Measurements from ENCODE around the gene GNG13. TPM values are rescaled to one million over a fixed set of nuclear protein-coding genes. Genes with fewer than 3 reads are reported as not detected.

The GNG13 gene
- total RNA-seq, 4 donors from 2014 or later = not detected

GRCh38 chr16:788399-789126, 12.0 kb downstream of the GNG13 start, which contains the start of gene CHTF18:
CHTF18 (plus strand) TSS chr16:788620; CDS start chr16:788685, 65 bp downstream.
- H3K27me3 ChIP-seq = no peaks in the 10 kb centered on the region
- peak within 1 kb of the TSS in 3 of 4 donors; percentile 33 to 81 (median 81) for H3K27ac ChIP-seq
- TF ChIP-seq EP300 (IDR thresholded peaks at IDR 0.05) (no peak), CTCF (IDR thresholded peaks at IDR 0.05) (no peak), POLR2A (IDR thresholded peaks at IDR 0.05) (no peak)
- DNase-seq (ENCODE audit: low spot score in 2 of 2) = peak; percentile 86 to 90
- H3K36me3 ChIP-seq = peaks cover 0 to 61% (median 0%) of the 10 kb centered on the region in 3 donors
- WGBS, 2 donors = 0 to 1% methylated on average over 13 to 33 of the region's 97 CpGs
- no peaks in the 10 kb centered on the region for H3K9me3 ChIP-seq
- peaks cover 0 to 42% (median 13%) of the 10 kb centered on the region in 4 donors for H3K4me1 ChIP-seq
- peak within 1 kb of the TSS; percentile 81 to 95 (median 89) for H3K4me3 ChIP-seq

GRCh38 chr16:787978-788398, 12.5 kb downstream of the GNG13 start, which contains the start of gene RPUSD1:
RPUSD1 (minus strand) TSS chr16:788381; CDS start chr16:787737, 644 bp downstream.
- peaks cover 0 to 44% (median 13%) of the 10 kb centered on the region in 4 donors for H3K4me1 ChIP-seq

GRCh38 chr16:787321-787966, 13.1 kb downstream of the GNG13 start:
- H3K4me3 ChIP-seq = peak overlapping the region; percentile 81 to 95 (median 86)
- 48% methylated on average over 38 of the region's 47 CpGs for WGBS, 2 donors
- peaks cover 0 to 44% (median 13%) of the 10 kb centered on the region in 4 donors for H3K4me1 ChIP-seq
- peaks cover 0 to 7% of the 10 kb centered on the region in 2 donors for H3K27me3 ChIP-seq
- no peak for TF ChIP-seq EP300 (IDR thresholded peaks at IDR 0.05)
- TF ChIP-seq CTCF (IDR thresholded peaks at IDR 0.05) = no peak
- no peak for TF ChIP-seq POLR2A (IDR thresholded peaks at IDR 0.05)
- DNase-seq (ENCODE audit: low spot score in 2 of 2) = no peak
- peak overlapping the region in 2 of 4 donors; percentile 81 for H3K27ac ChIP-seq
- H3K9me3 ChIP-seq = no peaks in the 10 kb centered on the region
- peaks cover 0 to 50% (median 0%) of the 10 kb centered on the region in 3 donors for H3K36me3 ChIP-seq

More at GRCh38 chr16:787978-788398, 12.5 kb downstream of the GNG13 start, which contains the start of gene RPUSD1:
- WGBS, 2 donors = 0% methylated on average over 6 to 15 of the region's 45 CpGs
- Histone ChIP-seq H3K27me3 (peaks cover 0 to 1% of the 10 kb centered on the region in 2 donors), H3K4me3 (peak within 1 kb of the TSS; percentile 81 to 95 (median 89)), H3K27ac (peak within 1 kb of the TSS in 3 of 4 donors; percentile 33 to 81 (median 81)), H3K9me3 (no peaks in the 10 kb centered on the region), H3K36me3 (peaks cover 0 to 56% (median 0%) of the 10 kb centered on the region in 3 donors)
- TF ChIP-seq EP300 (IDR thresholded peaks at IDR 0.05) (no peak), POLR2A (IDR thresholded peaks at IDR 0.05) (no peak), CTCF (IDR thresholded peaks at IDR 0.05) (no peak)
- DNase-seq (ENCODE audit: low spot score in 2 of 2) = no peak

- 59 to 77% methylated on average over 33 to 49 of the region's 58 CpGs for WGBS, 2 donors
- Histone ChIP-seq H3K27ac (no peak overlapping the region), H3K27me3 (peaks cover 0 to 23% of the 10 kb centered on the region in 2 donors), H3K4me3 (no peak overlapping the region), H3K9me3 (no peaks in the 10 kb centered on the region), H3K36me3 (peaks cover 0 to 34% (median 0%) of the 10 kb centered on the region in 3 donors), H3K4me1 (peaks cover 0 to 44% (median 13%) of the 10 kb centered on the region in 4 donors)
- TF ChIP-seq CTCF (IDR thresholded peaks at IDR 0.05) (peak; percentile 45 to 80 (median 69)), EP300 (IDR thresholded peaks at IDR 0.05) (no peak)
- DNase-seq (ENCODE audit: low spot score in 2 of 2) = peak; percentile 32 to 35
Measured at GRCh38 chr16:785563-786535, 14.7 kb downstream of the GNG13 start.

Data from tibial nerve (tissue), 4 donors.